Endothelial cell of umbilical vein (primary cell): Measurements from ENCODE around the gene HYAL3.

ENCODE experiments used
- FOS ChIP-seq: IDR thresholded peaks from 2 replicates; pipeline ENCODE4 v1.6.1; 2011; ENCODE audit warnings: mild to moderate bottlenecking, low read length, moderate library complexity, borderline replicate concordance; ENCODE audit not compliant: insufficient read depth
- JUN ChIP-seq: IDR thresholded peaks from 2 replicates; pipeline ENCODE4 v1.6.1; 2011; ENCODE audit warnings: borderline replicate concordance, low read depth; ENCODE audit not compliant: insufficient read length, insufficient read depth
- POLR2A ChIP-seq: IDR thresholded peaks from 2 replicates; pipeline ENCODE4 v1.6.1; 2012; ENCODE audit warnings: low read depth, mild to moderate bottlenecking, control low read depth, low read length
- POLR2AphosphoS5 ChIP-seq: IDR thresholded peaks from 2 replicates; pipeline ENCODE4 v1.6.1; 2012; ENCODE audit warnings: low read depth, mild to moderate bottlenecking, control low read depth, low read length, moderate library complexity; ENCODE audit not compliant: insufficient read depth
- TF ChIP-seq, protein P1 (sequence below), 2 donors: IDR thresholded peaks; 1 replicate in 1 of 2; 2 replicates in 1 of 2; pipeline ENCODE4 v1.5.1; 2011; ENCODE audit warnings: low read length in 2 of 2, mild to moderate bottlenecking in 2 of 2, moderate library complexity in 2 of 2, control low read depth in 1 of 2, inconsistent platforms in 1 of 2, low read depth in 1 of 2; ENCODE audit not compliant: insufficient read depth in 1 of 2; ENCODE audit errors: extremely low read depth in 1 of 2

DNA sequence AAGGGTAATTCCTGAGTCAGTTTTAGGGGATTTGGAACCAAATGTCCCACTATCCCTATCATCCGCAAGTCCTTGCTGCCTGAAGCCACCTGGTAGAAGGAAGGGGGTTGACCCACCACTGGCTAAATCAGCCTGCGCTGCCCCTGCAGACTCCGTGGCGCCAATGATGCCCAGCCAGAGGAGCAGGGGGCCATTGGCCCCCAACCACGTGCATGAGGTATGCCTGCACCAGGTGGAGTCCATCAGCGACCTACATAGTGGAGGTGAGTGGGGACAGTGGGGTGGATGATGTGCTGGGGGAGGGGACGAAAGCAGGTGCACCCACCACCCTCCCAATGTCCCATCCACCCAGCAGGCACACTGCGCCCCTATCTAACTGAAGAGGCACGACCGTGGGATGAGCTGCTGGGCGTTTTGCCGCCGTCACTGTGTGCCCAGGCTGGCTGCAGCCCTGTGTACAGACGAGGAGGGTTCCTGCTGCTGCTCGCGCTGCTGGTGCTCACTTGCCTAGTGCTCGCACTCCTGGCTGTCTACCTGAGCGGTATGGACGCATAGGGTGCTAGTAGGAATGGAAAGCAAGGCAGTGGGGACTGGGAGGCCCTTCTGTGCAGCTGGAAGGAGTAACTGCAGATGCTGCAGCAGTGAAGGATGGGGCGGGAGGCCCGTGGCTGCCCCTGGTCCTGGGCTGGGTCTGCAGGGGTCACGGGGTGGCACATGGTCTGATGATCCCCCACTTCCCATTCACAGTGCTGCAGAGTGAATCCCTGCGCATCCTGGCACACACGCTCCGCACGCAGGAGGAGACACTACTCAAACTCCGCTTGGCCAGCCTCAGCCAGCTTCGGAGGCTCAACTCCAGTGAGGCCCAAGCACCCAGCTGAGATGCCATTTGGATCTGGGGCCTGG, 12.6 kb downstream of the HYAL3 start:
- no peak for TF ChIP-seq POLR2A
- TF ChIP-seq, protein P1, sequence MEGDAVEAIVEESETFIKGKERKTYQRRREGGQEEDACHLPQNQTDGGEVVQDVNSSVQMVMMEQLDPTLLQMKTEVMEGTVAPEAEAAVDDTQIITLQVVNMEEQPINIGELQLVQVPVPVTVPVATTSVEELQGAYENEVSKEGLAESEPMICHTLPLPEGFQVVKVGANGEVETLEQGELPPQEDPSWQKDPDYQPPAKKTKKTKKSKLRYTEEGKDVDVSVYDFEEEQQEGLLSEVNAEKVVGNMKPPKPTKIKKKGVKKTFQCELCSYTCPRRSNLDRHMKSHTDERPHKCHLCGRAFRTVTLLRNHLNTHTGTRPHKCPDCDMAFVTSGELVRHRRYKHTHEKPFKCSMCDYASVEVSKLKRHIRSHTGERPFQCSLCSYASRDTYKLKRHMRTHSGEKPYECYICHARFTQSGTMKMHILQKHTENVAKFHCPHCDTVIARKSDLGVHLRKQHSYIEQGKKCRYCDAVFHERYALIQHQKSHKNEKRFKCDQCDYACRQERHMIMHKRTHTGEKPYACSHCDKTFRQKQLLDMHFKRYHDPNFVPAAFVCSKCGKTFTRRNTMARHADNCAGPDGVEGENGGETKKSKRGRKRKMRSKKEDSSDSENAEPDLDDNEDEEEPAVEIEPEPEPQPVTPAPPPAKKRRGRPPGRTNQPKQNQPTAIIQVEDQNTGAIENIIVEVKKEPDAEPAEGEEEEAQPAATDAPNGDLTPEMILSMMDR (IDR thresholded peaks at IDR 0.05; ENCODE audit: extremely low read depth in 1 of 2, insufficient read depth in 1 of 2, low read depth in 1 of 2, low read length in 2 of 2): no peak
- no peak for TF ChIP-seq JUN
- no peak for TF ChIP-seq POLR2AphosphoS5
- no peak for TF ChIP-seq FOS
